Breast epithelium (tissue), 3 donors: ENCODE data around the gene GAL3ST3.

Experiments
- POLR2A ChIP-seq: fragments of 450-650 bp; IDR thresholded peaks from one replicate; pipeline ENCODE4 v1.6.1; 2016; ENCODE audit warnings: antibody characterized with exemption, mild to moderate bottlenecking, moderate library complexity
- POLR2AphosphoS5 ChIP-seq, 3 donors: sonication (generic); formaldehyde crosslinking; IDR thresholded peaks; one replicate each; pipeline ENCODE4 v1.6.1; 2017; ENCODE audit warnings: antibody characterized with exemption in 3 of 3
- TF ChIP-seq, protein P1 (sequence below), 3 donors: fragments of 450-650 bp; IDR thresholded peaks; one replicate each; pipeline ENCODE4 v1.5.1; 2016 to 2017; ENCODE audit warnings: antibody characterized with exemption in 3 of 3, mild to moderate bottlenecking in 3 of 3, moderate library complexity in 3 of 3

DNA sequence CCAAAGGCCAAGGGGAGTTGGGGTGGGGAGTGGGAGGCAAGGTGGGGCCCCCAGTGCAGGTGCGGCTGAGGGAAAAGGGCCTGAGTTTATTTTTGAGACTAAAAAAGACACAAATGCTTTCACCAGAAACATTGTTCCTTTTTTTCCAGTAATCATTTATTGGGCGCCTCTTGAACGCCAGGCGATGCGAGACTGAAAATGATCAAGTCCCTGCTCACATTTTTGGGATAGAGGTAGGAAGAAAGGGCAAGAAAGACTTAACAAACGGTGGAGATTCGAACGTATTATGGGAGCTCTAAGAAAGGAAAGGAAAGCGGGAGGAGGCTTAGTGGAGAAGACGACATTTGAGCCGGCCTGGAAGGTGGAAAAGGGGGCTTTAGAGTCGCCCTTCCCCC, 2.4 kb upstream of the GAL3ST3 start:
- TF ChIP-seq, protein P1, sequence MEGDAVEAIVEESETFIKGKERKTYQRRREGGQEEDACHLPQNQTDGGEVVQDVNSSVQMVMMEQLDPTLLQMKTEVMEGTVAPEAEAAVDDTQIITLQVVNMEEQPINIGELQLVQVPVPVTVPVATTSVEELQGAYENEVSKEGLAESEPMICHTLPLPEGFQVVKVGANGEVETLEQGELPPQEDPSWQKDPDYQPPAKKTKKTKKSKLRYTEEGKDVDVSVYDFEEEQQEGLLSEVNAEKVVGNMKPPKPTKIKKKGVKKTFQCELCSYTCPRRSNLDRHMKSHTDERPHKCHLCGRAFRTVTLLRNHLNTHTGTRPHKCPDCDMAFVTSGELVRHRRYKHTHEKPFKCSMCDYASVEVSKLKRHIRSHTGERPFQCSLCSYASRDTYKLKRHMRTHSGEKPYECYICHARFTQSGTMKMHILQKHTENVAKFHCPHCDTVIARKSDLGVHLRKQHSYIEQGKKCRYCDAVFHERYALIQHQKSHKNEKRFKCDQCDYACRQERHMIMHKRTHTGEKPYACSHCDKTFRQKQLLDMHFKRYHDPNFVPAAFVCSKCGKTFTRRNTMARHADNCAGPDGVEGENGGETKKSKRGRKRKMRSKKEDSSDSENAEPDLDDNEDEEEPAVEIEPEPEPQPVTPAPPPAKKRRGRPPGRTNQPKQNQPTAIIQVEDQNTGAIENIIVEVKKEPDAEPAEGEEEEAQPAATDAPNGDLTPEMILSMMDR (IDR thresholded peaks at IDR 0.05) = no peak
- TF ChIP-seq POLR2A (no peak), POLR2AphosphoS5 (IDR thresholded peaks at IDR 0.05) (no peak)
